H1 (cell line): ENCODE measurements around the gene ACTL10. TPM values are rescaled to one million over a fixed set of nuclear protein-coding genes. Genes with fewer than 3 reads are reported as not detected.

Experiments
- CTCF ChIA-PET: fragments of 300-600 bp; sonication (Branson Sonifier 250); formaldehyde crosslinking; loops from one replicate; lab custom pipeline; 2021; ENCODE audit not compliant: partially characterized antibody; lab: Charles Lee
- POLR2A ChIA-PET: fragments of 300-600 bp; sonication (Branson Sonifier 250); formaldehyde crosslinking; loops from one replicate; lab custom pipeline; 2021; ENCODE audit warnings: inconsistent platforms; ENCODE audit not compliant: partially characterized antibody; lab: Charles Lee
- DNase-seq, 2 experiments: peaks; one replicate each; pipeline versions ENCODE4 v3.0.0 to v3.0.0-alpha.2; 2010 to 2022; ENCODE audit warnings: low spot score in 2 of 2, low read depth in 1 of 2, mixed read lengths in 1 of 2
- FAIRE-seq: peaks from 2 replicates; lab custom pipeline; 2011; peaks lifted over from hg19 to GRCh38; lab: Jason Lieb, UNC
- H2AFZ ChIP-seq: 2 replicates; pipeline ENCODE4 v1.8.1; 2012; ENCODE audit warnings: low read length, inconsistent platforms
- H2AK5ac ChIP-seq: 2 replicates; pipeline ENCODE4 v1.6.1; 2013; ENCODE audit warnings: low read depth, low read length
- H2BK120ac ChIP-seq: replicated peaks from 2 replicates; pipeline ENCODE3; 2013; ENCODE audit warnings: low read depth, low read length, inconsistent platforms
- H2BK12ac ChIP-seq: 2 replicates; pipeline ENCODE4 v1.6.1; 2013; ENCODE audit warnings: low read depth, low read length
- H2BK15ac ChIP-seq: 2 replicates; pipeline ENCODE4 v1.6.1; 2013; ENCODE audit warnings: low read length
- H2BK20ac ChIP-seq: 2 replicates; pipeline ENCODE4 v1.6.1; 2013; ENCODE audit warnings: low read length
- H2BK5ac ChIP-seq: 2 replicates; pipeline ENCODE4 v1.6.1; 2013; ENCODE audit warnings: low read depth, low read length
- H3K14ac ChIP-seq: 2 replicates; pipeline ENCODE4 v1.6.1; 2013; ENCODE audit warnings: inconsistent platforms; ENCODE audit not compliant: insufficient read length
- H3K18ac ChIP-seq: 2 replicates; pipeline ENCODE4 v1.6.1; 2013; ENCODE audit warnings: low read length; ENCODE audit errors: extremely low read depth
- H3K23ac ChIP-seq: 2 replicates; pipeline ENCODE4 v1.6.1; 2013; ENCODE audit warnings: inconsistent platforms; ENCODE audit not compliant: insufficient read length
- H3K23me2 ChIP-seq: 2 replicates; pipeline ENCODE4 v1.6.1; 2013; ENCODE audit warnings: low read depth, low read length
- H3K27ac ChIP-seq: 2 replicates; pipeline ENCODE4 v1.6.1; 2011; ENCODE audit warnings: low read depth, low read length, inconsistent platforms
- H3K27me3 ChIP-seq, 4 experiments: replicated peaks in 1 of 4; 1 replicate in 1 of 4; 2 replicates in 3 of 4; pipeline versions ENCODE4 v1.6.1 to v1.8.1; 2011 to 2013; ENCODE audit warnings: low read length in 3 of 4, mild to moderate bottlenecking in 3 of 4, inconsistent platforms in 2 of 4, mixed read lengths in 2 of 4, moderate library complexity in 1 of 4; ENCODE audit not compliant: control insufficient read depth in 3 of 4, insufficient read depth in 3 of 4; ENCODE audit errors: extremely low read depth in 1 of 4
- H3K36me3 ChIP-seq, 4 experiments: 2 replicates each; pipeline versions ENCODE4 v1.6.1 to v1.8.1; 2011 to 2013; ENCODE audit warnings: mild to moderate bottlenecking in 4 of 4, low read length in 3 of 4, moderate library complexity in 2 of 4, control low read depth in 1 of 4, inconsistent platforms in 1 of 4; ENCODE audit not compliant: insufficient read depth in 4 of 4, control insufficient read depth in 2 of 4
- H3K4ac ChIP-seq: replicated peaks from 2 replicates; pipeline ENCODE3; 2013; ENCODE audit warnings: low read length, low read depth, mixed read lengths, inconsistent platforms; ENCODE audit not compliant: insufficient read length
- H3K4me1 ChIP-seq, 4 experiments: replicated peaks in 1 of 4; 1 replicate in 1 of 4; 2 replicates in 3 of 4; pipeline versions ENCODE4 v1.6.1 to v1.8.1; 2011 to 2013; ENCODE audit warnings: low read length in 3 of 4, inconsistent platforms in 2 of 4, mixed read lengths in 1 of 4; ENCODE audit not compliant: insufficient read depth in 4 of 4, control insufficient read depth in 3 of 4
- H3K4me2 ChIP-seq, 2 experiments: 2 replicates each; pipeline versions ENCODE4 v1.6.1 to v1.8.1; 2011 to 2013; ENCODE audit warnings: low read depth in 2 of 2, low read length in 2 of 2, control low read depth in 1 of 2, inconsistent platforms in 1 of 2, mild to moderate bottlenecking in 1 of 2; ENCODE audit not compliant: insufficient read depth in 1 of 2
- H3K4me3 ChIP-seq, 4 experiments: fragments of 200-600, 300-600 bp in 1 of 4; sonication (generic), shearing (Covaris generic), sonication (Bioruptor Twin) in 1 of 4; 2 replicates each; pipeline versions ENCODE4 v1.5.1 to v1.8.1; 2011 to 2016; ENCODE audit warnings: low read length in 4 of 4, low read depth in 3 of 4, control low read depth in 2 of 4, inconsistent platforms in 2 of 4, mild to moderate bottlenecking in 2 of 4, mixed read lengths in 1 of 4, moderate library complexity in 1 of 4; ENCODE audit not compliant: insufficient read depth in 2 of 4; ENCODE audit errors: extremely low read depth in 1 of 4
- H3K56ac ChIP-seq: replicated peaks from 2 replicates; pipeline ENCODE3; 2013; ENCODE audit warnings: low read depth, mild to moderate bottlenecking, mixed read lengths, low read length, inconsistent platforms; ENCODE audit not compliant: insufficient read length
- H3K79me1 ChIP-seq: 2 replicates; pipeline ENCODE4 v1.6.1; 2013; ENCODE audit warnings: low read depth, low read length, control low read depth
- H3K79me2 ChIP-seq, 2 experiments: 2 replicates each; pipeline versions ENCODE4 v1.6.1 to v1.8.1; 2012 to 2013; ENCODE audit warnings: low read length in 2 of 2, mild to moderate bottlenecking in 2 of 2, inconsistent platforms in 1 of 2; ENCODE audit not compliant: insufficient read depth in 2 of 2, control insufficient read depth in 1 of 2
- H3K9ac ChIP-seq, 4 experiments: replicated peaks in 1 of 4; 1 replicate in 1 of 4; 2 replicates in 3 of 4; pipeline versions ENCODE4 v1.6.1 to v1.8.1; 2011 to 2013; ENCODE audit warnings: low read depth in 3 of 4, low read length in 3 of 4, control low read depth in 2 of 4, mild to moderate bottlenecking in 2 of 4, moderate library complexity in 2 of 4, inconsistent platforms in 1 of 4; ENCODE audit errors: extremely low read depth in 1 of 4
- H3K9me3 ChIP-seq, 2 experiments: 2 replicates each; pipeline versions ENCODE4 v1.6.1 to v1.8.1; 2012 to 2013; ENCODE audit warnings: mild to moderate bottlenecking in 2 of 2, moderate library complexity in 2 of 2, control low read depth in 1 of 2, inconsistent platforms in 1 of 2, low read depth in 1 of 2, low read length in 1 of 2, mixed read lengths in 1 of 2; ENCODE audit not compliant: insufficient read depth in 2 of 2
- H4K20me1 ChIP-seq, 2 experiments: replicated peaks in 1 of 2; 2 replicates each; pipeline versions ENCODE3 to v1.8.1; 2011 to 2013; ENCODE audit warnings: inconsistent platforms in 2 of 2, low read length in 2 of 2, mild to moderate bottlenecking in 1 of 2; ENCODE audit not compliant: insufficient read depth in 2 of 2, control insufficient read depth in 1 of 2
- H4K5ac ChIP-seq: 2 replicates; pipeline ENCODE4 v1.6.1; 2013; ENCODE audit warnings: low read length, low read depth, mixed read lengths, inconsistent platforms; ENCODE audit not compliant: insufficient read length
- H4K8ac ChIP-seq: 2 replicates; pipeline ENCODE4 v1.8.0; 2013; ENCODE audit warnings: mild to moderate bottlenecking, moderate library complexity, low read length, inconsistent platforms; ENCODE audit not compliant: insufficient read depth; ENCODE audit errors: extremely low read depth
- H4K91ac ChIP-seq: replicated peaks from 2 replicates; pipeline ENCODE3; 2013; ENCODE audit warnings: low read length, mixed read lengths, inconsistent platforms; ENCODE audit not compliant: insufficient read length
- CEBPB ChIP-seq: IDR thresholded peaks from 2 replicates; pipeline ENCODE4 v1.6.1; 2012; ENCODE audit warnings: low read depth, low read length
- GTF2F1 ChIP-seq: IDR thresholded peaks from 2 replicates; pipeline ENCODE4 v1.6.1; 2012; ENCODE audit warnings: low read depth, low read length, improper control_type of control experiment, borderline replicate concordance
- HDAC6 ChIP-seq: IDR thresholded peaks from one replicate; pipeline ENCODE4 v1.7.1; 2012; ENCODE audit warnings: low read depth, mild to moderate bottlenecking, inconsistent platforms, low read length, moderate library complexity
- KDM5A ChIP-seq: fragments of 200-600 bp; IDR thresholded peaks from 2 replicates; pipeline ENCODE4 v1.7.1; 2012; ENCODE audit warnings: mild to moderate bottlenecking, low read length, inconsistent platforms, mixed read lengths
- MAX ChIP-seq: IDR thresholded peaks from 2 replicates; pipeline ENCODE4 v1.6.1; 2012; ENCODE audit warnings: inconsistent platforms
- RXRA ChIP-seq: IDR thresholded peaks from 2 replicates; pipeline ENCODE4 v1.6.1; 2011; ENCODE audit warnings: low read depth, mild to moderate bottlenecking, low read length, moderate library complexity; ENCODE audit not compliant: insufficient read depth
- SP2 ChIP-seq: IDR thresholded peaks from 2 replicates; pipeline ENCODE4 v1.6.1; 2012; ENCODE audit warnings: mild to moderate bottlenecking, low read length, inconsistent platforms
- TBP ChIP-seq: IDR thresholded peaks from 2 replicates; pipeline ENCODE4 v1.6.1; 2011; ENCODE audit warnings: low read depth, low read length, improper control_type of control experiment
- WGBS, 2 experiments: shearing (Covaris generic) in 1 of 2; methylation state at CpG; one replicate each; pipeline versions ENCODE4 v1.1.6 to v1.1.7; 2013 to 2015; ENCODE audit warnings: low lambda C conversion rate in 2 of 2, mixed read lengths in 2 of 2, inconsistent platforms in 1 of 2, low coverage in 1 of 2, missing lambda C conversion rate in 1 of 2; ENCODE audit not compliant: insufficient replicate concordance in 2 of 2, insufficient coverage in 1 of 2, insufficient read length in 1 of 2; ENCODE audit errors: extremely low coverage in 1 of 2, missing lambda C conversion rate in 1 of 2; 5-methylcytosine and 5-hydroxymethylcytosine counted together
- long read RNA-seq, 2 experiments: library from RNA in 1 of 2; library from capped mRNA in 1 of 2; stranded (forward); transcript quantifications; one replicate each; pipeline ENCODE4 v2.0.0, GENCODE V29; 2021; ENCODE audit warnings: inconsistent platforms in 1 of 2
- polyA minus RNA-seq, 3 experiments: library from RNA; depleted of rRNA, polyadenylated mRNA; stranded (reverse); fragments of >200 nt; gene quantifications; 1 replicate in 2 of 3; 2 replicates in 1 of 3; pipeline ENCODE4 v1.2.3, GENCODE V29; 2011
- polyA plus RNA-seq, 7 experiments: library from polyadenylated mRNA; depleted of rRNA in 3 of 7; stranded (reverse) in 5 of 7; unstranded in 2 of 7; fragments of >200 nt in 5 of 7; fragments of 200-250 nt in 2 of 7; gene quantifications; 1 replicate in 5 of 7; 2 replicates in 1 of 7; 4 replicates in 1 of 7; pipeline versions ENCODE4 v1.2.1 to v1.2.3, GENCODE V29; 2011 to 2013; ENCODE audit warnings: missing spikeins in 2 of 7, mixed read lengths in 2 of 7
- total RNA-seq: library from RNA; stranded (reverse); fragmentation: NEBNext Ultra II Directional; extraction: Animal tissue kit (Norgen Biotek cat#: 25700); gene quantifications from 2 replicates; pipeline ENCODE4 v1.2.1, GENCODE V29; 2021

The ACTL10 gene
- total RNA-seq (not detected in 2 replicates), polyA plus RNA-seq (2011; rRNA removed) (0.20 and 0.26 TPM in 2 replicates), polyA minus RNA-seq (2011; rRNA and poly(A)+ RNA removed) (0.07 and 0.09 TPM in 2 replicates)
- polyA plus RNA-seq (2011; cell fraction: cytosol; rRNA removed), result 0.25 TPM
- polyA plus RNA-seq (2011; cell fraction: nucleus; rRNA removed), result 0.33 TPM
- polyA plus RNA-seq (2012, experiment 1 of 2), result 0.11 to 0.18 TPM (median 0.12 TPM) in 3 of 4 replicates, not detected in the other
- polyA plus RNA-seq (2012, experiment 2 of 2), result 0.30 TPM
- polyA plus RNA-seq (2013, experiment 1 of 2), result 0.08 TPM
- 0.04 TPM for polyA plus RNA-seq (2013, experiment 2 of 2)
- not detected for polyA minus RNA-seq (2011; cell fraction: cytosol; rRNA and poly(A)+ RNA removed)
- polyA minus RNA-seq (2011; cell fraction: nucleus; rRNA and poly(A)+ RNA removed), result 1.7 TPM
- long read RNA-seq, experiment 1, result 0 reads
- long read RNA-seq, experiment 2, result 0 reads

DNA sequence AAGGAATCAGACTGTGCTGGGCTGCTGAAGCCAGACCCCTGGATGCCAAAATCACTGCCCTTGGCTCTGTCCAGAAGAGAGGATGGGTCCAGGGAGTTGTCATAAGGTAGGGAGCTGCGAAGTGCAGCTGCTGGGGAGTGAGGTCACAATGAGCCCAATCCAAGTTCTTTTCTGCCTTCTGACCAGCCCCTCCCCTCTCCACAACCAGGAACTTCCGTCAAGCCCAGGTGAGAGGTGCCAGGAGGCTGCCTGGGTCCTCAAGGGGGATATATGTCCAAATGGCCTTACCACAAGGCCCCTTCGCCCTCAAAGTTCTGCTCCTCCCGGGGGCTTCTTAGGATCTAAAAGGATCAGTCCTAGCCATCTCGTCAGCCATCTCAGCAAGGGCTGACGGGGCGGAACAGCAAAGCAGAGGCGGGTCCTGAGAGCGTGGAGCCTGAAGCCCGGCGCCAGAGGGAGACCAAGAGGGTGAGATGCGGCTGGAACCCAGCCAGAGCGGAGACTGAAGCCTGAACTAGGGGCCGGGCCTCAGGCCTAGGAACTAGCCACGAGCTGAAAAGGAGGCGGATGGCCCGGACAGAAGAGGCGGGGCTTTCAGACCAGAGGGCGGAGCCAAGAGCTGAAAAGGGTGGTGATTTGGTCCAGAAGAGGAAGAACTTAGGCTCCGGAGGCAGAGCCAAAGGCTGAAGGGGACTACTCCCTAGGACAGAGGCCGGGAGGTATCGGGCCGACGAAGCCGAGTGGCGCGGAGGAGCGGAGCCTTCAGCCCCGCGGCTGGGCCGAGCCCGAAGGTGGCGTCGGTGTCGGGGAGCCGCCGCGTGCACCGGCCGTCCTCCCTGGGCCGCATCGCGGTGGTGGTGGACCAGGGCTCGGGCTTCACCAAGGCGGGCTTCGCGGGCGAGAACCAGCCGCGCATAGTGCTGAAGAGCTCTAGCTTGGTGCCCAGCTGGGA, at the start of gene ACTL10:
TSS of gene ACTL10 (plus strand) at position 651 of the 952 bp plus-strand sequence. CDS start 555 bp downstream, outside the sequence.
- H3K79me1 ChIP-seq, result no peaks in the 10 kb centered on the region; the same call in 1 of the 2 replicates
- H3K4me1 ChIP-seq, result peaks cover 0 to 18% (median 11%) of the 10 kb centered on the region in 4 experiments; a peak in 4 of 7 replicates
- H4K8ac ChIP-seq, result peak within 1 kb of the TSS; percentile 31; the same call in 1 of the 2 replicates
- H4K20me1 ChIP-seq, result peaks cover 0 to 9% of the 10 kb centered on the region in 2 experiments
- H2BK120ac ChIP-seq, result no peak within 1 kb of the TSS
- no peak within 1 kb of the TSS for H4K5ac ChIP-seq
- H3K27ac ChIP-seq, result no peak within 1 kb of the TSS
- WGBS, 2 experiments, result 47% methylated on average over 26 of the region's 50 CpGs; no CpG with 5 or more reads in 1 of the 2 experiments
- H3K23me2 ChIP-seq, result peaks cover 25% of the 10 kb centered on the region; the same call in 1 of the 2 replicates
- H4K91ac ChIP-seq, result peak within 1 kb of the TSS; percentile 63
- FAIRE-seq, result no peak
- H3K4me2 ChIP-seq, result peak within 1 kb of the TSS; percentile 68 to 70
- H3K36me3 ChIP-seq, result peaks cover 2 to 10% (median 6%) of the 10 kb centered on the region in 4 experiments; a peak in 3 of 8 replicates
- H2BK5ac ChIP-seq, result peak within 1 kb of the TSS; percentile 66
- ChIA-PET POLR2A (interaction anchor here (0.9 to 17.9 kb wide), 10 partner anchors 12 to 266 kb away, joined by 3 to 245 read pairs (median 5); partner anchors contain the start of genes CDK5RAP1, NECAB3, PXMP4 and ZNF341), CTCF (interaction anchor here (0.6 to 4.3 kb wide), 12 partner anchors 10 to 1575 kb away, joined by 3 to 38 read pairs (median 5); partner anchors contain the start of gene ZNF341)
- H2AFZ ChIP-seq, result no peak within 1 kb of the TSS
- peaks cover 0 to 10% (median 3%) of the 10 kb centered on the region in 4 experiments; a peak in 3 of 7 replicates for H3K27me3 ChIP-seq
- peak within 1 kb of the TSS; percentile 19; the same call in 1 of the 2 replicates for H3K18ac ChIP-seq
- no peak within 1 kb of the TSS; a peak in 2 of 7 replicates for H3K9ac ChIP-seq
- no peak within 1 kb of the TSS for H2BK20ac ChIP-seq
- H3K23ac ChIP-seq, result no peak within 1 kb of the TSS
- H2AK5ac ChIP-seq, result peak within 1 kb of the TSS; percentile 34; the same call in 1 of the 2 replicates
- no peaks in the 10 kb centered on the region for H3K79me2 ChIP-seq
- DNase-seq, result peak; percentile 70 to 79
- H3K9me3 ChIP-seq, result peaks cover 0 to 5% of the 10 kb centered on the region in 2 experiments; a peak in 1 of 4 replicates
- H3K56ac ChIP-seq, result no peak within 1 kb of the TSS
- peak within 1 kb of the TSS; percentile 60; the same call in 1 of the 2 replicates for H2BK12ac ChIP-seq
- peak within 1 kb of the TSS; percentile 27 to 56 (median 30) for H3K4me3 ChIP-seq
- no peak within 1 kb of the TSS for H3K4ac ChIP-seq
- no peak within 1 kb of the TSS for H3K14ac ChIP-seq
- H2BK15ac ChIP-seq, result 0 out of 2 replicates have a peak within 1 kb of the TSS, but pooled peaks have one; percentile 61
- TF ChIP-seq RXRA (no peak), SP2 (no peak), MAX (no peak; the same call in 1 of the 2 replicates), KDM5A (no peak), TBP (peak; percentile 85), HDAC6 (no peak), GTF2F1 (no peak), CEBPB (no peak)
